Loucy (cell line): ENCODE measurements around the gene RPS19BP1.

Source experiments
- H2AFZ ChIP-seq: fragments of 200-600 bp; sonication (generic); 2 replicates; pipeline ENCODE4 v1.6.0; 2016; ENCODE audit warnings: antibody characterized with exemption, mild to moderate bottlenecking, low read length, moderate library complexity
- H3F3A ChIP-seq: fragments of 200-600 bp; 2 replicates; pipeline ENCODE4 v1.6.0; 2016; ENCODE audit warnings: antibody characterized with exemption, low read depth, mild to moderate bottlenecking
- H3K27me3 ChIP-seq: fragments of 200-600 bp; sonication (generic); 2 replicates; pipeline ENCODE4 v1.6.1; 2014; ENCODE audit warnings: low read length, mild to moderate bottlenecking; ENCODE audit not compliant: insufficient read depth, poor library complexity, severe bottlenecking
- H3K36me3 ChIP-seq: fragments of 200-600 bp; sonication (generic); 2 replicates; pipeline ENCODE4 v1.6.1; 2016; ENCODE audit warnings: low read length; ENCODE audit not compliant: insufficient read depth
- H3K4me1 ChIP-seq: fragments of 200-600 bp; sonication (generic); 2 replicates; pipeline ENCODE4 v1.5.1; 2014; ENCODE audit warnings: low read length, mild to moderate bottlenecking; ENCODE audit not compliant: insufficient read depth, poor library complexity, severe bottlenecking
- H3K4me2 ChIP-seq: fragments of 200-600 bp; sonication (generic); 2 replicates; pipeline ENCODE4 v1.6.0; 2014; ENCODE audit warnings: antibody characterized with exemption, low read length, low read depth, mild to moderate bottlenecking; ENCODE audit not compliant: poor library complexity, severe bottlenecking
- H3K4me3 ChIP-seq: fragments of 200-600 bp; sonication (generic); 2 replicates; pipeline ENCODE4 v1.5.1; 2014; ENCODE audit warnings: low read length, mild to moderate bottlenecking, mixed read lengths; ENCODE audit not compliant: poor library complexity, severe bottlenecking
- H3K79me2 ChIP-seq: fragments of 200-600 bp; sonication (generic); 2 replicates; pipeline ENCODE4 v1.6.1; 2014; ENCODE audit warnings: low read length; ENCODE audit not compliant: insufficient read depth
- H3K9ac ChIP-seq: fragments of 200-600 bp; sonication (generic); 2 replicates; pipeline ENCODE4 v1.6.0; 2014; ENCODE audit warnings: mild to moderate bottlenecking, low read depth, low read length, moderate library complexity; ENCODE audit not compliant: poor library complexity, severe bottlenecking
- H3K9me2 ChIP-seq: fragments of 200-600 bp; sonication (generic); replicated peaks from 2 replicates; pipeline ENCODE4 v1.6.1; 2016; ENCODE audit warnings: low read depth, low read length, mixed read lengths
- H3K9me3 ChIP-seq: fragments of 200-600 bp; sonication (generic); 2 replicates; pipeline ENCODE4 v1.6.1; 2014; ENCODE audit warnings: mild to moderate bottlenecking, antibody characterized with exemption, low read length, low read depth; ENCODE audit not compliant: insufficient read depth
- H4K20me1 ChIP-seq: fragments of 200-600 bp; sonication (generic); 2 replicates; pipeline ENCODE4 v1.6.0; 2014; ENCODE audit warnings: antibody characterized with exemption, low read length, mild to moderate bottlenecking; ENCODE audit not compliant: insufficient read depth, poor library complexity, severe bottlenecking
- EZH2phosphoT487 ChIP-seq: fragments of 200-600 bp; IDR thresholded peaks from 2 replicates; pipeline ENCODE4 v1.6.1; 2018; ENCODE audit warnings: antibody characterized with exemption, mild to moderate bottlenecking, moderate library complexity, borderline replicate concordance
- TF ChIP-seq, protein P1 (sequence below): fragments of 200-600 bp; sonication (generic); conservative IDR thresholded peaks from 2 replicates; pipeline ENCODE4 v1.5.1; 2014; ENCODE audit warnings: mild to moderate bottlenecking, antibody characterized with exemption, low read length

Gene RPS19BP1

DNA sequence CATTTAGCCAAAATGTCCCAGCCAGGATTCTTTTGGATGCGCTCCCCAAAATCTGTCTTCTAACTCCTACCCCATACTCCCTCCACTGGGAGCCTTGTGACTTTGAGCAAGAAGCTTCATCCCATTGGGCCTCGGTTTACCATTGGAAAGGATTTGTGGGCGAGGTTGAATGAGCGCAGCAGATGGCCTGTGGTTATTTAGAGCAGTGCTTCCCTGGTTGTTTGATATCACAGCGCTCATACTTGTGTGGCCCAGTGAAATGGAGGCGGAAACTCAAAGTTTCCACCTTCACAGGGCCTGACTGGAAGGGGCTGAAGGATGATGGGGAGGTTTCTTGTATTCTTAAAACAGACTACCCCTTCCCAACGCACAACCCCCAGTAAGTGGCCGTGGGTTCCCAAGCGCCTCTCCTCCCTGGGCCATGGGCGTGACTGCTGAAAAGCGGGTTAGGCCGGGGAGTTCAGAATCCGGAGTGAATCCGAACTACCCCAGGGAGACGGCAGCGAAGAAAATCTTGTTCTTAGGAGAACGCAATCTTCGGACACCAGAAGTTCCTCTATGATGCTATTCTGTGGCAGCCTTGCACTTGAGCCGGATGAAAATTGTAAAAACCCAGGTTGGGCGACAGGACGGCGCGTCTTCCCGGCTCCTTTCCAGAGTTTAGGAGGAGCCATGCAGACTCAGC lies 13.4 kb downstream of the RPS19BP1 start:
- H3K9ac ChIP-seq, result peak overlapping the region; percentile 100
- H3K36me3 ChIP-seq, result peaks cover 57% of the 10 kb centered on the region
- H3K79me2 ChIP-seq, result peaks cover 70% of the 10 kb centered on the region

DNA sequence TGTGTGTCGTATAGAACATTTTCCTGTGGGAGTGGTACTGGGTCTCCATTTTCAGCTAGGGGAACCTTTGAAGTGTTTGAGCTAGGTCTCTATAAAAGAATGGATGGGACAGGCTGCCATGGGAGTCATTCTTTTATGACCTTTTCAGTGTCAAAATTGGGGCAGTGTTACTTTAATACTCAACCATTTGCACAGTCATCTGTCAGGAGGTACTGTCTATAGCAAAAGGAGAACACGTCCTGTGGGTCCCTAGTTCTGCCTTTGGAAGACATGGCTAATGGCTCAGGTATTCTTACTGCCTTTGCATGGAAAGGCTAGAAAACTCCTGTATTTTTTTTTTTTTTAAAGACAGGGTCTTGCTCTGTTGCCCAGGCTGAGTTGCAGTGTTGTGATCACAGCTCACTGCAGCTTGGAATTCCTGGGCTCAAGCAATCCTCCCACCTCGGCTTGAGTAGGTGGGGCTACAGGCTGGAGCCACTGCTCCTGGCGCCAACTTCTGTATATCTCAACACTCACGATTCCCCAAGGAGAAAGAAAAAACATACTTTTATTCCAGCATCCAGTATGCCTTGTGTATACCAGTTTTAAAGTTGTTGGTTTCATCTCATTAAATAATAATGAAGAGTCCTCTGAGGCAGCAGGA lies 14.3 kb downstream of the RPS19BP1 start:
- peaks cover 59% of the 10 kb centered on the region for H3K36me3 ChIP-seq
- no peaks in the 10 kb centered on the region for H3K9me2 ChIP-seq
- no peak overlapping the region for H2AFZ ChIP-seq
- H3K4me3 ChIP-seq, result peak overlapping the region; percentile 99
- H3K9ac ChIP-seq, result peak overlapping the region; percentile 100
- H3K4me1 ChIP-seq, result peaks cover 22% of the 10 kb centered on the region
- peaks cover 37% of the 10 kb centered on the region for H4K20me1 ChIP-seq
- H3F3A ChIP-seq, result peaks cover under 1% of the 10 kb centered on the region
- TF ChIP-seq, protein P1, sequence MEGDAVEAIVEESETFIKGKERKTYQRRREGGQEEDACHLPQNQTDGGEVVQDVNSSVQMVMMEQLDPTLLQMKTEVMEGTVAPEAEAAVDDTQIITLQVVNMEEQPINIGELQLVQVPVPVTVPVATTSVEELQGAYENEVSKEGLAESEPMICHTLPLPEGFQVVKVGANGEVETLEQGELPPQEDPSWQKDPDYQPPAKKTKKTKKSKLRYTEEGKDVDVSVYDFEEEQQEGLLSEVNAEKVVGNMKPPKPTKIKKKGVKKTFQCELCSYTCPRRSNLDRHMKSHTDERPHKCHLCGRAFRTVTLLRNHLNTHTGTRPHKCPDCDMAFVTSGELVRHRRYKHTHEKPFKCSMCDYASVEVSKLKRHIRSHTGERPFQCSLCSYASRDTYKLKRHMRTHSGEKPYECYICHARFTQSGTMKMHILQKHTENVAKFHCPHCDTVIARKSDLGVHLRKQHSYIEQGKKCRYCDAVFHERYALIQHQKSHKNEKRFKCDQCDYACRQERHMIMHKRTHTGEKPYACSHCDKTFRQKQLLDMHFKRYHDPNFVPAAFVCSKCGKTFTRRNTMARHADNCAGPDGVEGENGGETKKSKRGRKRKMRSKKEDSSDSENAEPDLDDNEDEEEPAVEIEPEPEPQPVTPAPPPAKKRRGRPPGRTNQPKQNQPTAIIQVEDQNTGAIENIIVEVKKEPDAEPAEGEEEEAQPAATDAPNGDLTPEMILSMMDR, result no peak
- TF ChIP-seq EZH2phosphoT487, result no peak
- H3K79me2 ChIP-seq, result peaks cover 62% of the 10 kb centered on the region
- no peaks in the 10 kb centered on the region for H3K9me3 ChIP-seq
- H3K4me2 ChIP-seq, result peak overlapping the region; percentile 94
- peaks cover 13% of the 10 kb centered on the region for H3K27me3 ChIP-seq

More for the DNA sequence above, 13.4 kb downstream of the RPS19BP1 start:
- no peaks in the 10 kb centered on the region for H3K9me3 ChIP-seq
- H4K20me1 ChIP-seq, result peaks cover 45% of the 10 kb centered on the region
- no peaks in the 10 kb centered on the region for H3K9me2 ChIP-seq
- peak overlapping the region; percentile 94 for H3K4me2 ChIP-seq
- peaks cover 25% of the 10 kb centered on the region for H3K4me1 ChIP-seq
- H3K4me3 ChIP-seq, result peak overlapping the region; percentile 99
- no peak for TF ChIP-seq EZH2phosphoT487
- TF ChIP-seq, protein P1, result no peak
- peak overlapping the region; percentile 84; the same call in 1 of the 2 replicates for H2AFZ ChIP-seq
- H3K27me3 ChIP-seq, result peaks cover 13% of the 10 kb centered on the region
- H3F3A ChIP-seq, result peaks cover 3% of the 10 kb centered on the region

DNA sequence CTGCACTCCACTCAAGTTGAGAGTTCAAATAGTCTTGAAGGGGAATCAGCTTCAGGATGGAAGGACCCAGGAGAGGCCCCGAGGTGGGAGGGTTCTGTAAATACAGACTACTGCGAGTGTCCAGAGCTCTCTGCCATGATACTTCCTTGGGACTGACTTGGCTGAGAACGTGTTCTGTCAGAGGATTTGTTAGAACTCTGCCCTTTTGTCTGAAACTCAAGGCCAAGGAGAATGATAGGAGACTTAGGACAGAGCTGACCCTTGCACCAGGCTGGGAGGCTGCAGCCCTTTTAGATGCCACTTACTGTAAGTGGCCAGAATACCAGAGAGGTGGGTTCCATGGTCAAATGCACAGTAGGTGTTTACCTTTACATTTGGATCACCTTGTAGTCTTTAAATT lies 15.1 kb downstream of the RPS19BP1 start:
- Histone ChIP-seq H3K9me2 (no peaks in the 10 kb centered on the region), H3K79me2 (peaks cover 54% of the 10 kb centered on the region), H2AFZ (no peak overlapping the region), H3K4me2 (no peak overlapping the region), H4K20me1 (peaks cover 29% of the 10 kb centered on the region), H3K36me3 (peaks cover 59% of the 10 kb centered on the region), H3K9ac (no peak overlapping the region), H3K4me1 (peaks cover 15% of the 10 kb centered on the region), H3F3A (no peaks in the 10 kb centered on the region; the same call in 1 of the 2 replicates), H3K4me3 (no peak overlapping the region), H3K9me3 (no peaks in the 10 kb centered on the region), H3K27me3 (peaks cover 13% of the 10 kb centered on the region)
- no peak for TF ChIP-seq EZH2phosphoT487
- TF ChIP-seq, protein P1, result no peak
